Inferior parietal cortex (tissue), 1 donor: ENCODE measurements around the gene SLIT2.

ENCODE experiments used
- DNase-seq: peaks from one replicate; pipeline ENCODE4 v3.0.0-alpha.2; 2016; ENCODE audit errors: extremely low spot score

The SLIT2 gene, protein sequence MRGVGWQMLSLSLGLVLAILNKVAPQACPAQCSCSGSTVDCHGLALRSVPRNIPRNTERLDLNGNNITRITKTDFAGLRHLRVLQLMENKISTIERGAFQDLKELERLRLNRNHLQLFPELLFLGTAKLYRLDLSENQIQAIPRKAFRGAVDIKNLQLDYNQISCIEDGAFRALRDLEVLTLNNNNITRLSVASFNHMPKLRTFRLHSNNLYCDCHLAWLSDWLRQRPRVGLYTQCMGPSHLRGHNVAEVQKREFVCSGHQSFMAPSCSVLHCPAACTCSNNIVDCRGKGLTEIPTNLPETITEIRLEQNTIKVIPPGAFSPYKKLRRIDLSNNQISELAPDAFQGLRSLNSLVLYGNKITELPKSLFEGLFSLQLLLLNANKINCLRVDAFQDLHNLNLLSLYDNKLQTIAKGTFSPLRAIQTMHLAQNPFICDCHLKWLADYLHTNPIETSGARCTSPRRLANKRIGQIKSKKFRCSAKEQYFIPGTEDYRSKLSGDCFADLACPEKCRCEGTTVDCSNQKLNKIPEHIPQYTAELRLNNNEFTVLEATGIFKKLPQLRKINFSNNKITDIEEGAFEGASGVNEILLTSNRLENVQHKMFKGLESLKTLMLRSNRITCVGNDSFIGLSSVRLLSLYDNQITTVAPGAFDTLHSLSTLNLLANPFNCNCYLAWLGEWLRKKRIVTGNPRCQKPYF (N-terminal part only)

DNA sequence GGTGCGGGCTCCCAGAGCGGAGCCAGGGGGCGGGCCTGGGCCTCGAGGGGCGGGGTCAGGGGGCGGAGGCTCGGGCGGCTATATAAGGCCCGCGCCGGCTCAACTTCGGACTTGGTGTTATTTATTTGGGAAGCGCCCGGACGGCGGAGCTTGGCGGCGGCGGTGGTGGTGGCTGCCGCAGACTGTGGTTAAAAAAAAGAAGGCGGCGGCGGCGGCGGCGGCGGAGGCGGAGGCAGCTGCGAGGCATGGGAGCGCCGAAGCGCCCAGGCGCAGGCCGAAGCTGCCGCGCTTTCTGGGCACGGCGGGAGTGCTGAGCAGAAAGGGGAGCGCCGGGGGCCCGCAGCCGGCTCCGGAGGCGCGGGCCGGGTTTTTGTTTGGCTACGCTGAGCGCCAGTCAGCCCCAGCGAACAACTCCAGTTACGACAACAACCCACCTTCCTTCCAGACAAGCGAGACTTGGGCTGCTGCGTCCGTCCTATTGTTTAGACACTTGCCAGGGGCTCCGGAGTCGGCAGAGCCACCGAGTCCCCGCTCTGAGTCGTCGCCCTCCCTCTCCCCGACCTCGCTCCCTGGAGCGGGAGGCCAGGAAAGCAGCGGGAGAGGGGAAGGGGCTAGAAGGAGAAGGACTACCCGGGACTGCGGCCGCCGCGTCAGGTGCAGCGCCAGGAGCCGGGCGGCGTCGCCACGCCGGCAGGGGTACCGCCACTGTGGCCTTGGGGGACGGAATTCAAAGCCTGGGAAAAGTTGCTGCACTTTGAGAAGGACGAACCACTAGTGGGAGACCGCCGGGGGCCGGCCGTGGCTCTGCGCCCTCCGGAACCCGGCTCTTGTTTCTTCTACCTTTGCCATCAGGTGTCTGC lies at the start of gene SLIT2:
Gene SLIT2 (plus strand): TSS at position 110 of the 860 bp plus-strand sequence. CDS start 1,911 bp downstream, outside the sequence.
- DNase-seq = no peak

DNA sequence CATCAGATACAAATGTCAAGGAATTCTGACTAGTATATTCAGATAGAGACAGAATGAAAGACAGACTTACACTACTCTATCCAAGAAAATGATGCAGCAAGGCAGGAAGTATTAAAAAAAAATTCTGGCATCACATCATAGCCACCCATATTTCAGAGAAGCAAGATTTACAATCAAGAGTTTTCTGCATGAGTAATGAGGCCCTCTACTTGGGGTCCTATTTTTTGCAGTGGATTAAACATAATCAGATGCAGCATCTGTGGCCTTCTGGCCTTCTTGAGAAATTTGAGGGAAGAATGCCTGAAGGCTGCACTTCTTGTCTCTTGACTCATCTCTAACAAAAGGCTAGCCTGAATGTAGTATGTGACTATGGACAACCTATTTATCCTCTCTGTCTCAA lies 48.2 kb upstream of the SLIT2 start:
- DNase-seq = no peak

DNA sequence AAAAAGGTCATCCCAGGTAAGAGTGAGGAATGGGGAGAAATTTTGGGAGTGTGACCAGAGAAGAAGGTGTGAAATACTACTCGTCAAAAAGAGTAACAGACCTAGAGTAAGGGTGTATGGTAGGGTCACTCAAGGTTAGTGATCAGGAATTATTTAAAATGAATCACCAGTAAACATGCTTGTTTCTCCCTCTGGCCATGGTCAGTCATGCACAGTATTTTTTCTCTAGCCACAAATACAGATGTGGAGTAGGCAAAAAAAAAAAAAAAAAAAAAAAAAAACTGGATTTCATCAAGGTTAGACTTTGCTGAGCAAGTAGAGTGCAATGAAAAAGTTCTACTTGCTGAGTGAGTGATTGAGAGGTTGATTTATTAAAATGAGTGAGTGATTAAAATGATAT lies 34.2 kb upstream of the SLIT2 start:
- no peak for DNase-seq

DNA sequence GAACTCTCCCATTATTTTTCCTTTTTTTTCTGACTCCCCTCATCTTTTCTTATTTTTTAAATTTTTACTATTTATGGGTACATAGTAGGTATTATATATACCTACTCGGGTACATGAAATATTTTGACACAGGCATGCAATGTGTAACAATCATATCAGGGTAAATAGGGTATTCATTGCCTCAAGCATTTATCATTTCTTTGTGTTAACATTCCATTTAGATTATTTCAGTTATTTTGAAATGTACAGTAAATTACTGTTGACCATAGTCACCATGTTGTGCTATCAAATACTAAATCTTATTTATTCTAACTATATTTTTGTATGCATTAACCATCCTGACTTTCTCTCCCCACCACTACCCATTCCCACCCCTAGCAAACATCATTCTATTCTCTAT lies 33.8 kb upstream of the SLIT2 start:
- DNase-seq = no peak

DNA sequence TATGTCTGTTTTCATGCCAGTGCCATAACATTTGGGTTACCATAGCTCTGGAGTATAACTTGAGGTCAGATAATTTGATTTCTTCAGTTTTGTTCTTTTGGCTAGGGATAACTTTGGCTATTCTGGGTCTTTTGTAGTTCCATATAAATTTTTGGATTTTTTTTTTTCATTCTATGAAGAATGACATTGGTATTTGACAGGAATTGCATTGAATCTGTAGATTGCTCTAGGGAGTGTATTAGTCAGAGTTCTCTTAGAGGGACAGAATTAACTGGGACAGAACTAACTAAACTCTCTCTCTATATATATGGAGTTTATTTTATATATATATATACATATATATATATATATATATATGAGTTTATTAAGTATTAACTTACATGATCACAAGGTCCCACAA lies 32.2 kb upstream of the SLIT2 start:
- DNase-seq = no peak

DNA sequence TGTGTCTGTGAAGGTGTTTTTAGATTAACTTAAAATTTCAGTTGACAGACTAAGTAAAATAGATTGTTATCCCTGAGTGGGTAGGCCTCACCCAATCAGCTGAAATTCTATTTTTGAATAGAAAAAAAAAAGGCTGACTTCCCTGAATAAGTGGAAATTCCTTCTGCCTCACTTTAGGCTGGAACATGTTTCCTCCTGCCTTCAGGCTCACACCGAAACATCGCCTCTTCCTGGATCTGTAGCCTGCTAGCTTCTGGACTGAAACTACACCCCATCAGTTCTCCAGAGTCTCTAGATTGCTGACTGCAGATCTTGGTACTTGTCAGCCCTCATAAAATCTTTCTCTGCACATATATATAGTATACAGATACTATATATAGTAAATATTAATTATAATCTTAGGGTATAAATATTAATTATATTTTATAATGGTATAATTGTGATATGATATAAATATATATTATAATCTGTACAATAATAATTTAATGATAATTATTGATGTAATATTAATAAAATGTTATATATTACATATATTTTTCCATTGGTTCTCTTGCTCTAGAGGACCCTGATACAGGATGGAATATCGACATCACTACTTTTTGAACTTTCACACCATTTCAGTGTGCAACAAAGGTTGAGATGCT lies 13.7 kb upstream of the SLIT2 start:
- DNase-seq = no peak

DNA sequence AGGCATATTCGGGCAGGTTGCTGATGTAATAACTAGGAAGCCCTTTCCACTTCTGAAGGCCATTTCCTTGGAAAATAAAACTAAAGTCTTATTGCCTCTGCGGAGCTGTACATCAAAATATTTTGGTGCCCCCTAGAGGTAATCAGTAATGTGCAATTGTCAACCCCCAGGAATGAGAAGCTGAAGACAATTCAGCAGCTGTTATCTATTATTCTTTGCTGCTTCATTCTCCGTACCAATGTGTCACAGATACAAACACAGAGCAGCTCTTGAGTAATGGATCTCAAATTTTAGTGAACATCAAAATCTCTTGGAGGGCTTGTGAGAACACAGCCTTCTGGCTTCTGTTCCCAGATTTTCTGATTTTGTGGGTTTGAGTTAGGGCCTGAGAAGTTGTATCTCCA lies 3.5 kb upstream of the SLIT2 start:
- peak; percentile 73 for DNase-seq

DNA sequence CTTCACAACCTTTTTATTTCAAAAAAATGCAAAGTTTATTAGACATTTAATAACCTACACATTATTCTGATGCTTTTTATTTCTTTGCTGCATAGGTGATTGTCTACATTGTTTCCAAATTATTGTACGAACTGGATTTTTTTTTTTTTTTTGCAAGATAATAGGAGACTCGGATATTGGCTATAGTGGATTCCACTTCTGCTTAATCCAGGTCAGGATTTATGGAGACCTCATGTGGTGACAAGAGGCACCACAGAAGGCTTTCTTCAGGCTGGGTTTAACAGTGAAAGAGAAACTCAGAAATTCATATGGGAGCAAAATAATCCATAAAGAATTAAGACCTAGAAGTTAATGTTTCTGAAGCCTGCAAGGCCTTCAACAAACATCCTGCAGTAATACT lies 2.4 kb upstream of the SLIT2 start:
- DNase-seq = no peak

DNA sequence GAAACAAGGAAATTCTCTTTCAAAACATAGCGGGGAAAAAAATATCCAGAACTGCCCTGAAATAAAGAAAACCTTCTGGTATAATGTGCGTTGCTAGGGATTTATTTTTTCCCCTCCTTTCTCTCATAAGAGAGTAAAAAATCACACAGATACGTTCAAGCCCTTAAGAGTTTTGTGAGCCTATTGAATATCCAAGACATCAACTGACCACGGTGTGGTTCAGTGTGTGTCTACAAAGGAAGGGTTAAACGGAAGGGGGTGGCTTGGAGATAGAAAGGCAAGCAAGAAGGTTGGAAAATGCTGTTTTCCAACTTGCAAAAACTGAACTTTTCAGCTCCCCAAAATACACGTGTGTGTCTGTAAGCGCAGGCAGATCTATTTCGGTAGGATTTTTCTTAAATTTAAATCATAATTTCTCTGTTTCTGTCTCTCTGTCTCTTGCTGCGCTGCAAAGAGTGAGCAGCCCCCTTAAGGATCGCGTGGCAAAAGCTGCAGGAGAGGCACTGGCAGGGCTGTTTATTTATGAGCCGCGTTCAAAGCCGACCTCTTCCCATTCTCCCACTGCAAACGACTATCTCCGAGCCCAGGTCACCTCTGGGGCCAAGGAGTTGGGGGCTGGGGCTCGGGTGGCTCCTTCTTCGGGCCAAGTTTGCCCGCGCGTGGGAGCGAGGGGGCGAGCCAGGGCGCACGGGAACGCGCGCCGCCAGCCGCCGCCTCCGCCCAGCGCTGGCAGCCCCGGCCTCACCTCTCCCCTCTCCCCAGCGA lies 492 bp upstream of the SLIT2 start:
- no peak for DNase-seq

DNA sequence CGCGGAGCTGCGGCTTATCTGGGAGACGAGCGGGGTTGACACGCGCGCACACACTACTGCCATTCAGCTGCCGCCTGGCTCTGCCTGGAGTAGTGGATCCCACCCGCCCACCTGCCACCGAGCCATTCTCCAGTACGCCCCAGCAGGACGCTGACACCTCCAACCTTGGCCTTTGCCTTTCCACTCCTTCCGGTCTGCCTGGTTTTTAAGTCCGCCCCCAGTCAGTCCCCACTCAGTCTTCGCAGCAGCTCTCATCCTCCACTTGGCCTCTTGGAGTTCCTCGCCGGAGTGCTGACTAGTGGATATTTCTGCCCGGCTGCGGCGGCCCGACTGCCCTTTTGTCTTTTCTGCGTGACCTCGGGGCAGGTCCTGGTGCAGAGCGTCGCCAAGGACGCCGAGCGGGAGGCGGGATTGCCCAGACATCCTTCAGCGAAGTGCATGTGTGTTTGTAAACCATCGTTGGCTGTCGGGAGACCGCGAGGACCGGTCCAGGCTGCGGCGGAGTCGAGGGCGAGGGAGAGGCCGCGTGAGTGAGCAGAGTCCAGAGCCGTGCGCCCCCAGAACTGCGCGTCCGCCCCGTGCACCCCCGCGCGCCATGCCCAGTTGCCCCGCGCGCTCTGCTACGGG lies 1.1 kb downstream of the SLIT2 start:
- no peak for DNase-seq

DNA sequence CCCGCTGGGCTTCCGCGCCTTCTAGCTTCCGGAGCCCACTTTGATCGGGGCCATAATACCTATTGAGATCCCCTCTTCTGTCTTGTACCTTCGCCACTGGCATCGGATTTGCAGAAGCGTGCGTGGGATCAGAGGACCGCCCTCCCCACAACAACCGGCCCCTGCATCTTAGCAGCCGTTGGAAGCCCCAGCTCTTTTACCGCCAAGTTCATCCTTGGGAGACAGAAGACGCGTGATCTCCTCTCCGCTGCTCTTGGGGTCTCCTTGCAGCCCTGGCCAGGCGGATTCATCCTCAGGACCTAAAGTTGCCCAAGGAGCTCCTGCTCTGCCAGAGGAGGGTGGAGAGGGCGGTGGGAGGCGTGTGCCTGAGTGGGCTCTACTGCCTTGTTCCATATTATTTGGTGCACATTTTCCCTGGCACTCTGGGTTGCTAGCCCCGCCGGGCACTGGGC lies 1.6 kb downstream of the SLIT2 start:
- DNase-seq = no peak

DNA sequence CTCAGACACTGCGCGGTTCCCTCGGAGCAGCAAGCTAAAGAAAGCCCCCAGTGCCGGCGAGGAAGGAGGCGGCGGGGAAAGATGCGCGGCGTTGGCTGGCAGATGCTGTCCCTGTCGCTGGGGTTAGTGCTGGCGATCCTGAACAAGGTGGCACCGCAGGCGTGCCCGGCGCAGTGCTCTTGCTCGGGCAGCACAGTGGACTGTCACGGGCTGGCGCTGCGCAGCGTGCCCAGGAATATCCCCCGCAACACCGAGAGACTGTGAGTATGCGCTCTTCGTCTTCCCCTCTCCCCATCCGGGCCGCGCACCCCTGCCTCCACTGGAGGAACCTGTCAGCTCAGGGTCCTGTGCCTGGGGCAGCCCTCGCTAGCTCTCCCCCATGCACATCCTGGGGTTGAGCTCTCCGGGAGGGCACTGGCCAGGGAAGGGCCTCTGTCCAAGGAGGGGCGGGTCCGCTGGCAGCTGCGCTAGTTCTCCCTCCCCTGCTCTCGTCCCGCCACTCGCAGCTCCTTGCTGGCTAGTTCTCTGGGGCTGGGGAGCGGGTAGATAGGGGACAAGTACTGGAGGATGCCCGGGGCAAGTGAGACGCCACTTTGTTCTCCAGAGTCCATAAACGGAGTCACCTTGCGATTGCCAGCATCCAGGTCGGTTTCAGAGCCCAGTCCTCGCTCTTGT lies 2.2 kb downstream of the SLIT2 start:
- DNase-seq = no peak

DNA sequence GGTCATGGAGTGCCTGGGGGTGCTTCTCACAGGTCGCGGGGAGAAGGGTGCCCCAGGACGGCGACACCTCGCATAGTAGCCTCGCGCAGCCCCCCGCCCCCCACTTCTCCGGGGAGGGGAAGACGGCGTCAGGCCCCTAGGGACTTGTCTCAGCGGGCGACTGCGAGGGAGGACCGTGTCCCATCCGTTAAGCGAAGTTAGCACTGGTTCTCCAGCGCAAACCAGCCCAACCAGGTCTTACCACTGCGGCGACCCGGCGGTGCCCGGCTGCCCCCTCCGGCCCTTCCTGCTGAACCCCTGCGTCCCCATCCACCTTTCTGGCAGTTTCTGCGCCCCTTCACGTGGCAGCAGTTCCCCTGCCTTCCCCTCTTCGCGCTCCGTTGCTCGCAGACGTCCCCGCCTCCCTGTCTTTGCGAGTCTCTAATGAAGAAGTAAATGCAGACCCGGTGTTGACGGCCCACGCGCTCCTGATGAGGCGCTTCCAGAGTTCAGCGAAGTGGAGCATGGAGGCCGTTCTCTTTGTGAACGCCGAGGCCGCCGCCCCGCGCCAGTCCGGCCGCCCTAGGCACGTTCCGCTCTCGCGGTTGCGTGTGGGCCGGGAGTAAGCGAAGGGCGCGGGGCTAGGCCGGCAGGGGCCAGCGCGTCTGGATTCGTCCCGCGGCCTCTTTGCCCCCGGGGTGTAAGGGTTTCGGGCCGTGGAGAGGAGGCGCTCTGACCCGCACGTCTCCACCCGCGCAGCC lies 3.0 kb downstream of the SLIT2 start:
- DNase-seq = no peak

DNA sequence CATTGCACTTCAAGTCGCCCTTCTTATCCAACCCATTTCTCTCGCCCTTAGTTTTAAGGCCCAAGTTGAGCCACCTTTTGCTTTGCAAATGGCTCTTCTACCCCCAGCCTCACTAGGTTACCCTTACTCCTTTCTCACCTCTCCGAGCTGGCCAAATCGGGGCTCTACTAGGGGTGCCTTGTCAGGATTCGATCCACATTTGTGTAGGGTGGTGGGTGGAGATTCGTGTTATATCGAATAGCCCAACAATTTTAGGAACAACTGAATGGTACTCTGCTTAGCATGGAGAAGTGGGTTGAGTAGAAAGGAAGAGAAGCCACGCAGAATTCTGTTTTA lies 3.5 kb downstream of the SLIT2 start:
- DNase-seq = no peak

DNA sequence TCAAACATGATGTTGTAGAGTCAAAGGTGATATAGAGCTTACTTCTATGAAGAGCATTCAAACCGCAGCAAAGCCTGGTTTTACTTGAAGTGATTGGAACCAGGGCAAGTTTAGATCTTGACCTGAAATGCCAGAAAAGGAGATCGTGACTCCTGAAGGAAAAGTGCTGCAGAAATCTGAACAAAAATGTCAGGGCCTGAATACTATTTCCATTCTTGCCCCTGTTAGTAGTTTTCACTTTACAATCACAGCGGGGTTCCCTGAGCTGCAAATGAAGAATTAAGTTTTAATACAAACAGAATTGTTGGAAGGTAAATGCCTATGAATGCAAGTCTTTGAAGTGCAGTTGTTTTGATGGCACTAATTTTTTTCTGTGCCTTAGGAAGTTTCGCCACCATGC lies 4.1 kb downstream of the SLIT2 start:
- DNase-seq = no peak

DNA sequence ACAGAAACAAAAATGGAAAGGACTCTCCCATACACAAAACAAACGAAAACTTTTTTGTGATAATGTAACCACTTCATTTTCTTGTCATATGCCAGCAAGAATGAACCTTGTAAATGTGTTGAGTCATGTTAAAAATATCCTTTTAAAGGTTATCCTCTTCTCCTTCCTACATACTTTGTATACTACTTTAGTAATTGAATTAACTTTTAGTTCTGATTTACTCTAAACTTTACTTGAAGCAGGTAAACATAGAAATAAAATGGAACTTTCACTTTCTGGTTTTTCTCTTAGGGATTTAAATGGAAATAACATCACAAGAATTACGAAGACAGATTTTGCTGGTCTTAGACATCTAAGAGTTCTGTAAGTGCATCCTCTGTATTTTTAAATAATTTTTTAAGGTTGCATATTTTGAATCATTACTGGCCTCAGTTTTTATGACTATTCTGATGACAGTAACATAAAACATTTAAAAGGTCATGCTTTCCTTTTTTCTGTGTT lies 4.7 kb downstream of the SLIT2 start:
- no peak for DNase-seq

DNA sequence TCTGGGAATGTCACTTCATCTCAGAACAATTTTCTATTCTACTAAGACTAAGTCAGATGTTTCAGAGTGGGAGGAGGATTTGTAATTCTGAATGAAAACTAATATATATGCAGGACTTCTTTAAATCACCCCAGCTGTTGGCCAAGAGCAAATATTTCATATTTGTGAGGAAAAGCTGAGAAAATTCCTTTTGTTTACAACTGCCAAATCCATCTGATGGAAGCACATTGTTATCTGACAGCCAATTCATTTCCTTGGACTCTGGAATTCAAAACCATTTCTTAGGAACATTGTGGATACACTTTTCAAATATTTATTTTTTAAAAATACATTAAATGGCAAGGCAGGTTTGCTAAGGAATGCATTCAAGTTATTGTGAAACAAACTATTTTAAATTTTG lies 8.0 kb downstream of the SLIT2 start:
- DNase-seq = no peak

DNA sequence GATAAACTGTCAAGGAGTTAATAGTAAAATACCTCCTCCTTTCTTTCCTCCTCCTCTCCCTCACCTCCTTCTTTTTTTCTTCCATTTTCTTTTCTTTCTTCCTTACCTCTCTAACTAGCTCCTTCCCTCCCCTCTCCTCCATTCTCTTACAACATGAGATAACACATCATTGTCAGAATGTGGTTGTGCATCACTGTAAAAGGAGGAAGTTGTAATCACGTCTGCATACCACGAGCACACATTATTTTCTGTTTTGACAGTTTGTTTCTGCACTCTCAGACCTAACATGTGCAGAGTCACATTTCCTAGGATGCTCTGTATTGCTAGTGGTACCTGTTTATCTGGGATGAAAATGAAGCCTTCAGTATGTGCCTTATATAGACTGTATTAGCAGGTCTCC lies 9.1 kb downstream of the SLIT2 start:
- no peak for DNase-seq

DNA sequence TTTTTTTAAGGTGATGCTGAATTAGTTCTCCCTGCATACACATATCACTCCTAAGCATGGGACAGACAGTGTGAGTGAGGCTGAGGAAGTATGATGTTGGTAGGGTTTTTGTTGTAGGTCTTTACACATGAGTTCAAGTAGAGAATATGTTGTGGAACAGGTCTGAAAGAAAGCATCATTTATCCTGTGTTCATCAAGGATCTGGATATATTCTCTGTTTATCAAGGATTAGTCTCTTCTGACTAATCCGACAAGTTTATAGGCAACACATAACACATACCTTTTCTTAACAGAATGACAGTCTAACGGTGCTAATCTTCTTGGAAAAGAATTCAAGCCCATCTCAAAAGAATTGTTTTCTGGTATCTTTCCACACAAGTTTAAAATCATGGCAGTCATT lies 10.5 kb downstream of the SLIT2 start:
- DNase-seq = no peak
